GM19239 (cell line): ENCODE data around the gene LDAF1.

Experiments used
- DNase-seq: peaks from one replicate; pipeline ENCODE4 v3.0.0; 2011; ENCODE audit warnings: low spot score; ENCODE audit not compliant: insufficient read length
- FAIRE-seq: peaks from 2 replicates; lab custom pipeline; 2011; peaks lifted over from hg19 to GRCh38; lab: Jason Lieb, UNC

The LDAF1 gene

DNA sequence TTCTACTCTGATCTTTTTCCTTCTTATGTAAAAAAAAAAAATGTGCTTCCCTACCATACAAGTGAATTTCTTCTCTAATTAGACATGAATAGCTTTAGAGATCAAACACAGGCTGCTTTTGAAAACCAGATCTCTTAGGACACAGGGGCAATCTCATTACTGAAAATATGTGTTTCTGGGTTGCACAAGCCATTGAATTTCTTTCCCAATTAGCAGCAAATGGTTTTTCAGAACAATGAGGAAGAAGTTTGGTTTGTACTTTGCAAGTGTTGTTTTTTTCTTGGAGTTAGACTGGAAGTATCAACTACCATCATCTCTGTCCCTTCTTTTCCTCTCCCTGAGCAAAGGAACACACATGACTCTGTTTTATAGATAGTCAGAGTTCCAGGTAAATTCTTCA, 69.4 kb downstream of the LDAF1 start:
- no peak for FAIRE-seq
- DNase-seq, result no peak

DNA sequence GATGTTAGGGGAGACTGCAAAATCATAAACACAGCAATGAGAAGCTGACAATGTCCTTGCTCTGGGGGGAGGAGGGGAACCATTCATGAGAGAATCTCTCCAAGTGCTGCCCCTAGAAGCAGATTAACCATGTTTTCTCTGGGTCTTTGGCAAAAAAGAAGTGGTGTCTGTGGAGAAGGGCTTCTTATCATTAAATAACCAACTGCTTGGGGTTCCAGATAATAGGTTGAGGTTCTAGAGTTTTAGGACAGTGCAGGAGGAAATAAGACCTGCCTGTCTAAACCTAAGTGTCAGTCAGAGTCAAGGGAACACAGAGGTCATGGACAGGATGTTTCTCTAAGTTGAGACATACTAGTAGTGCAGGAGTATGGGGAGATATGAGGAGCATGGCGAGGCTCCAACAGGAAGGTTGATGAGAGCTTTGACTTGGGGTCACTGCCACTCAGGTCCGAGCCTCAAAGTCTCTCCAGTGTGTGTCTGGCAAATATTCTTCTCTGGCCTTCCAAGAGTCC, 69.9 kb downstream of the LDAF1 start:
- no peak for FAIRE-seq
- DNase-seq, result no peak
